GM23338 (cell line): ENCODE measurements around the gene ERRFI1.

Source experiments
- CREB1 ChIP-seq: fragments of 250-450 bp; sonication (Bioruptor Pico); IDR thresholded peaks from 2 replicates; pipeline ENCODE4 v1.5.0; 2020; ENCODE audit warnings: low read depth, mild to moderate bottlenecking, moderate library complexity
- CTCF ChIP-seq, 2 experiments: fragments of 200-600 bp in 1 of 2; sonication (generic) in 1 of 2; conservative IDR thresholded peaks; 2 replicates each; pipeline versions ENCODE4 v1.5.1 to v1.6.1; 2016 to 2017; ENCODE audit warnings: antibody characterized with exemption in 2 of 2, low read depth in 2 of 2, mild to moderate bottlenecking in 2 of 2, moderate library complexity in 1 of 2
- ETS1 ChIP-seq: IDR thresholded peaks from 2 replicates; pipeline ENCODE4 v1.6.1; 2016; ENCODE audit warnings: antibody characterized with exemption
- EZH2 ChIP-seq: fragments of 200-600 bp; sonication (generic); IDR thresholded peaks from one replicate; pipeline ENCODE4 v1.8.0; 2017; ENCODE audit warnings: antibody characterized with exemption, mild to moderate bottlenecking, low read depth; ENCODE audit not compliant: unreplicated experiment
- EZH2phosphoT487 ChIP-seq: fragments of 200-600 bp; sonication (generic); IDR thresholded peaks from one replicate; pipeline ENCODE4 v1.8.1; 2018; ENCODE audit warnings: antibody characterized with exemption; ENCODE audit not compliant: unreplicated experiment
- JUNB ChIP-seq: IDR thresholded peaks from one replicate; pipeline ENCODE4 v1.6.1; 2016; ENCODE audit warnings: antibody characterized with exemption; ENCODE audit not compliant: unreplicated experiment
- NANOG ChIP-seq: IDR thresholded peaks from 2 replicates; pipeline ENCODE4 v1.6.1; 2016; ENCODE audit warnings: antibody characterized with exemption, borderline replicate concordance
- POLR2AphosphoS5 ChIP-seq: IDR thresholded peaks from 2 replicates; pipeline ENCODE4 v1.6.1; 2016; ENCODE audit warnings: antibody characterized with exemption, low read depth
- REST ChIP-seq: IDR thresholded peaks from one replicate; pipeline ENCODE4 v1.6.1; 2018; ENCODE audit warnings: antibody characterized with exemption; ENCODE audit not compliant: unreplicated experiment
- ZNF114 ChIP-seq: fragments of 250-450 bp; sonication (Bioruptor Pico); IDR thresholded peaks from 2 replicates; pipeline ENCODE4 v1.5.0; 2020; ENCODE audit warnings: mild to moderate bottlenecking, moderate library complexity
- ZNF331 ChIP-seq: fragments of 250-450 bp; sonication (Bioruptor Pico); IDR thresholded peaks from 2 replicates; pipeline ENCODE4 v1.5.0; 2020; ENCODE audit warnings: low read depth, mild to moderate bottlenecking, moderate library complexity

GRCh38 chr1:8010080-8010664 is 15.9 kb downstream of the ERRFI1 start:
- no peak for TF ChIP-seq REST
- no peak for TF ChIP-seq EZH2
- no peak for TF ChIP-seq CTCF (conservative IDR thresholded peaks at IDR 0.05; ENCODE audit: low read depth in 2 of 2)
- no peak for TF ChIP-seq POLR2AphosphoS5
- no peak for TF ChIP-seq JUNB
- no peak for TF ChIP-seq EZH2phosphoT487
- no peak for TF ChIP-seq ZNF331
- no peak for TF ChIP-seq NANOG
- no peak for TF ChIP-seq ZNF114
- no peak for TF ChIP-seq ETS1
- no peak for TF ChIP-seq CREB1
